Heart left ventricle (tissue), 16 donors: ENCODE measurements around the gene ADGRG2. TPM values are rescaled to one million over a fixed set of nuclear protein-coding genes. Genes with fewer than 3 reads are reported as not detected.

Source experiments
- ATAC-seq, 4 donors: fragments of 200-7000 bp; cut with Tn5 transposase; one replicate each; pipeline ENCODE4 v1.9.1; 2020 to 2022; ENCODE audit warnings: moderate library complexity in 4 of 4, mild to moderate bottlenecking in 3 of 4, moderate number of reproducible peaks in 1 of 4
- DNase-seq, 5 donors: peaks; one replicate each; pipeline ENCODE4 v3.0.0-alpha.2; 2020
- H3K27ac ChIP-seq, 12 donors: fragments of 200-600 bp; sonication (generic) in 4 of 12; one replicate each; pipeline versions ENCODE4 v1.5.0 to v1.8.0; 2016 to 2022; ENCODE audit warnings: mild to moderate bottlenecking in 2 of 12
- H3K27me3 ChIP-seq, 9 donors: fragments of 200-600 bp; sonication (generic) in 2 of 9; one replicate each; pipeline versions ENCODE4 v1.5.1 to v1.8.0; 2016 to 2022; ENCODE audit warnings: mild to moderate bottlenecking in 3 of 9
- H3K36me3 ChIP-seq, 9 donors: fragments of 200-600 bp; sonication (generic) in 2 of 9; one replicate each; pipeline versions ENCODE4 v1.5.0 to v1.8.0; 2018 to 2022; ENCODE audit warnings: mild to moderate bottlenecking in 2 of 9
- H3K4me1 ChIP-seq, 12 donors: fragments of 200-600 bp; sonication (generic) in 4 of 12; one replicate each; pipeline versions ENCODE4 v1.5.0 to v1.8.0; 2016 to 2022; ENCODE audit warnings: mild to moderate bottlenecking in 3 of 12
- H3K4me3 ChIP-seq, 12 donors: fragments of 200-600 bp; sonication (generic) in 4 of 12; one replicate each; pipeline versions ENCODE4 v1.5.0 to v1.8.0; 2017 to 2022; ENCODE audit warnings: mild to moderate bottlenecking in 9 of 12, moderate library complexity in 4 of 12
- H3K9me3 ChIP-seq, 12 donors: fragments of 200-600 bp; sonication (generic) in 4 of 12; one replicate each; pipeline versions ENCODE4 v1.5.0 to v1.8.0; 2016 to 2022; ENCODE audit warnings: mild to moderate bottlenecking in 1 of 12
- POLR2A ChIP-seq, 2 donors: fragments of 450-650 bp; IDR thresholded peaks; one replicate each; pipeline ENCODE4 v1.6.1; 2017; ENCODE audit warnings: antibody characterized with exemption in 2 of 2, mild to moderate bottlenecking in 2 of 2, moderate library complexity in 2 of 2
- WGBS, 4 donors: extraction: QIAGEN DNeasy Blood & Tissue Kit in 2 of 4; methylation state at CpG; one replicate each; pipeline versions ENCODE4 v1.1.5 to v1.1.7; 2013 to 2018; 5-methylcytosine and 5-hydroxymethylcytosine counted together
- intact Hi-C, 10 donors: fragments of 100-400 bp; cut with DNase I; formaldehyde crosslinking; loops; one replicate each; pipeline versions ENCODE4 v1.11.1 to v1.14.2; 2022
- long read RNA-seq, 3 donors: library from polyadenylated mRNA; unstranded; transcript quantifications; one replicate each; pipeline ENCODE4 v2.0.0, GENCODE V29; 2020 to 2021
- polyA plus RNA-seq, 2 donors: library from polyadenylated mRNA; stranded (reverse); fragments of 200-250 nt; gene quantifications; one replicate each; pipeline ENCODE4 v1.2.3, GENCODE V29; 2013
- total RNA-seq, 9 donors: library from RNA; depleted of rRNA in 2 of 9; stranded (reverse); fragments of >200 nt in 2 of 9; fragmentation: NEBNext Ultra II Directional in 3 of 9; extraction: Animal tissue kit (Norgen Biotek cat#: 25700) in 3 of 9; gene quantifications; one replicate each; pipeline versions ENCODE4 v1.1.0 to v1.2.4, GENCODE V29; 2016 to 2023
- TF ChIP-seq, protein P1 (sequence below), 12 donors: fragments of 200-600 bp; sonication (generic) in 4 of 12; IDR thresholded peaks; one replicate each; pipeline versions ENCODE4 v1.5.0 to v1.8.0; 2018 to 2022; ENCODE audit warnings: antibody characterized with exemption in 12 of 12, mild to moderate bottlenecking in 5 of 12
- donor health status: ischemic (EF 13 %, LVEDD 7.1; RV severe dilation, severe dysfunction).
- donor health status: healthy with polysubstance abuse.
- donor health status: DM: no; HTN: yes; CAD: no.
- donor health status: DM: no; HTN: no; CAD: no.
- donor health status: ischemic (EF 25% LVEDD 6.9; RV normal size, moderate dysfunction).
- donor health status: ischemic (EF 25% LVEDD 5.7; RV mildly dilated, moderate dysfunction).
- donor health status: healthy.
- donor health status: DM: yes; HTN: yes; CAD: no.
- donor health status: ischemic (EF 35%, LVEDD 5.7; RV mildly dilated, moderate dysfunction).
- donor health status: nonischemic (EF 11% LVEDD 7.7; RV severe dilation, severe dysfunction).
- donor health status: DM: yes; HTN: yes; CAD: no.
- donor health status: PGD.
- donor health status: ischemic (EF 29% LVEDD 5.4; RV normal size, mild dysfunction).
- donor health status: nonischemic (EF 23%, LVEDD 6.1; RV moderate dilation, normal function).

ADGRG2 gene, protein sequence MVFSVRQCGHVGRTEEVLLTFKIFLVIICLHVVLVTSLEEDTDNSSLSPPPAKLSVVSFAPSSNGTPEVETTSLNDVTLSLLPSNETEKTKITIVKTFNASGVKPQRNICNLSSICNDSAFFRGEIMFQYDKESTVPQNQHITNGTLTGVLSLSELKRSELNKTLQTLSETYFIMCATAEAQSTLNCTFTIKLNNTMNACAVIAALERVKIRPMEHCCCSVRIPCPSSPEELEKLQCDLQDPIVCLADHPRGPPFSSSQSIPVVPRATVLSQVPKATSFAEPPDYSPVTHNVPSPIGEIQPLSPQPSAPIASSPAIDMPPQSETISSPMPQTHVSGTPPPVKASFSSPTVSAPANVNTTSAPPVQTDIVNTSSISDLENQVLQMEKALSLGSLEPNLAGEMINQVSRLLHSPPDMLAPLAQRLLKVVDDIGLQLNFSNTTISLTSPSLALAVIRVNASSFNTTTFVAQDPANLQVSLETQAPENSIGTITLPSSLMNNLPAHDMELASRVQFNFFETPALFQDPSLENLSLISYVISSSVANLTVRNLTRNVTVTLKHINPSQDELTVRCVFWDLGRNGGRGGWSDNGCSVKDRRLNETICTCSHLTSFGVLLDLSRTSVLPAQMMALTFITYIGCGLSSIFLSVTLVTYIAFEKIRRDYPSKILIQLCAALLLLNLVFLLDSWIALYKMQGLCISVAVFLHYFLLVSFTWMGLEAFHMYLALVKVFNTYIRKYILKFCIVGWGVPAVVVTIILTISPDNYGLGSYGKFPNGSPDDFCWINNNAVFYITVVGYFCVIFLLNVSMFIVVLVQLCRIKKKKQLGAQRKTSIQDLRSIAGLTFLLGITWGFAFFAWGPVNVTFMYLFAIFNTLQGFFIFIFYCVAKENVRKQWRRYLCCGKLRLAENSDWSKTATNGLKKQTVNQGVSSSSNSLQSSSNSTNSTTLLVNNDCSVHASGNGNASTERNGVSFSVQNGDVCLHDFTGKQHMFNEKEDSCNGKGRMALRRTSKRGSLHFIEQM
- 1 to 10 TPM in 1 of 9 donors, under 1 TPM in 7, not detected in 1; 0.19 to 1.2 (median 0.24) TPM for total RNA-seq
- under 1 TPM; 0.15 to 0.58 TPM for polyA plus RNA-seq
- long read RNA-seq, donor 1: 0 reads
- long read RNA-seq, donor 2: 0 reads
- long read RNA-seq, donor 3: 0 reads

DNA sequence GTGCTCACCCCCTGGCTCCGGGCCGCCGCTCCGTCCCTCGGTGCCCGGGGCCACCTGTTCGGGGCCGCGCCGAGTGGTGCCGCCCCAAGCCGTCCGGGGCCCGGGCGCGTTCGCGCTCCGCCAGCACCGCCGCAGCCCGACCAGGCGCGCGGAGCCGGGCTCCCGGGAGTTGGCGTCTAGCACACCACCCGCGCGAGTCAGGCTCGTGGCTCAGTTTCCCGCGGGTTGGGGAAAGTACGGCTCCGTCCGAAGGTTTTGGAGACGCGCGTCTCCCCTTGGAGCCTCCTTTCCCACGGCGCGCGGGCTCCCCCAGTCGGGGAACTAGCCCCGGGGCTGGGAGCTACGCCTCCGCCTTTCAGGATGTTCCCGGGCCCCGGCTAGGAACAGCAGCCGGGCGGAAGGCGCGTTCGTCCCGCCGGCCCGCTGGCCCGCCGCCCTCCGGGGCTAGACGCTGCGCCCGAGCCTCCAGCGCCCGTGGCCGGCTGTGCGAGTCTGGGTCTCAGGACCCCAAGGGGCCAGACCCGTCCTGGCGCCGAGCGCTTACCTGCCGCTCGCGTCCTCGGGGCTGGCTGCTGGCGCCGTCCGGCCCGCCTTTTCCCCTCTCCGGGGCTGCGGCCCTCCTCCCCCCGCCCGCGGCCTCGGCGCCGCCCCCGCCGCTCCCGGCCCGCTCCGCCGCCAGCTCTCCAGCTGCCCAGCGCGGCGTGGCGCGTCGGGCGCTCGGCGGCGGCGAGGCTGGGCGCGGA, at the start of gene ADGRG2:
ADGRG2 (minus strand) TSS at position 571 of the 743 bp plus-strand sequence. CDS start 53,634 bp downstream, outside the sequence.
- Histone ChIP-seq H3K4me1 (peaks cover 0 to 10% (median 0%) of the 10 kb centered on the region in 12 donors), H3K27ac (no peak within 1 kb of the TSS), H3K4me3 (peak within 1 kb of the TSS; percentile 26 to 57 (median 49)), H3K36me3 (no peaks in the 10 kb centered on the region), H3K9me3 (no peaks in the 10 kb centered on the region), H3K27me3 (peaks cover 0 to 67% (median 0%) of the 10 kb centered on the region in 9 donors)
- intact Hi-C loops: no loop called here
- peak; percentile 7 to 57 (median 39) for DNase-seq
- WGBS, 4 donors: 1 to 20% (median 4%) methylated on average over 43 to 107 of the region's 107 CpGs
- peak; percentile 15 to 78 (median 64) for ATAC-seq
- TF ChIP-seq, protein P1, sequence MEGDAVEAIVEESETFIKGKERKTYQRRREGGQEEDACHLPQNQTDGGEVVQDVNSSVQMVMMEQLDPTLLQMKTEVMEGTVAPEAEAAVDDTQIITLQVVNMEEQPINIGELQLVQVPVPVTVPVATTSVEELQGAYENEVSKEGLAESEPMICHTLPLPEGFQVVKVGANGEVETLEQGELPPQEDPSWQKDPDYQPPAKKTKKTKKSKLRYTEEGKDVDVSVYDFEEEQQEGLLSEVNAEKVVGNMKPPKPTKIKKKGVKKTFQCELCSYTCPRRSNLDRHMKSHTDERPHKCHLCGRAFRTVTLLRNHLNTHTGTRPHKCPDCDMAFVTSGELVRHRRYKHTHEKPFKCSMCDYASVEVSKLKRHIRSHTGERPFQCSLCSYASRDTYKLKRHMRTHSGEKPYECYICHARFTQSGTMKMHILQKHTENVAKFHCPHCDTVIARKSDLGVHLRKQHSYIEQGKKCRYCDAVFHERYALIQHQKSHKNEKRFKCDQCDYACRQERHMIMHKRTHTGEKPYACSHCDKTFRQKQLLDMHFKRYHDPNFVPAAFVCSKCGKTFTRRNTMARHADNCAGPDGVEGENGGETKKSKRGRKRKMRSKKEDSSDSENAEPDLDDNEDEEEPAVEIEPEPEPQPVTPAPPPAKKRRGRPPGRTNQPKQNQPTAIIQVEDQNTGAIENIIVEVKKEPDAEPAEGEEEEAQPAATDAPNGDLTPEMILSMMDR (IDR thresholded peaks at IDR 0.05): peak in 3 of 12 donors; percentile 25 to 34 (median 30)
- TF ChIP-seq POLR2A (IDR thresholded peaks at IDR 0.05): no peak

DNA sequence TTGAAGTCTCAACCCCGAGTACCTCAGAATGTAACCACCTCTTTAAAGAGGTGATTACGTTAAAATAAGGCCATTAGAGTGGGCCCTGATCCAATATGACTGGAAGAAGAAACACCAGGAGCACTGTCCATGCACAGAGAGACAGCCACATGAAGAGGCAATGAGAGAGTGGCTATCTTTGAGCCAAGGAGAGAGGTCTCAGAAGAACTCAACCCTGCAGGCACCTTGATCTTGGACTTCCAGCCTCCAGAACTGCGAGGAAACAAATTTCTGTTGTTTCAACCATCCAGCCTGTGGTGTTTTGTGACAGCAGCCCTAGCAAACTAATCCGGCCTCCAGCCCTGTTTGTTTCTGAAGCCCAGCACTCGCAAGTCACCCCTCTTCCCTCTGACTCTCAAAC, 46.3 kb upstream of the ADGRG2 start:
- Histone ChIP-seq H3K4me3 (no peak overlapping the region), H3K4me1 (no peaks in the 10 kb centered on the region), H3K36me3 (no peaks in the 10 kb centered on the region), H3K27ac (no peak overlapping the region), H3K27me3 (no peaks in the 10 kb centered on the region), H3K9me3 (peaks cover 0 to 7% (median 0%) of the 10 kb centered on the region in 12 donors)
- WGBS, 4 donors: 69 to 91% (median 83%) methylated on average over 5 of the region's 5 CpGs
- TF ChIP-seq, protein P1 (IDR thresholded peaks at IDR 0.05): no peak
- TF ChIP-seq POLR2A (IDR thresholded peaks at IDR 0.05): no peak
- intact Hi-C loops: no loop called here
- ATAC-seq (no peak), DNase-seq (no peak)

DNA sequence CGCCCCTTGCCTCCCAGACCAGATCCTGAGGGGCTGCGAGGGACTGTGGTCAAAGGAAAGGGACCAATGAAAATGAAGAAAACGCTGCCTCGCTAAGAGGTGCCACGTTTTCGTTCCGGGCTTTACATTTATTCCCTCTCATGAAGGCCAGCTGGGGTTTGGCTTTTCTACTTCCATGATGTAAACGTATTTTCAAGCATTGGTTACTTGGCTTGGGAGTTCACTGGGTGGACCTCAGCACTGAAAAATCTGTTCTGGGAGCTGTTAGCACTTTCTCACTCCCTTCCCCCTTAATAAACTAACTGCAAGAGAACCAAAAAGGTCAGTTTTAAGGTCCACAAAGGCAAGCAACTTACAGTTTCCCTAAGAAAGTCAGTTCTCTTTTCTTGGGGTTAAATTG, 40.6 kb upstream of the ADGRG2 start:
- 66 to 85% (median 81%) methylated on average over 8 of the region's 8 CpGs for WGBS, 4 donors
- Histone ChIP-seq H3K4me1 (no peaks in the 10 kb centered on the region), H3K9me3 (no peaks in the 10 kb centered on the region), H3K27ac (no peak overlapping the region), H3K27me3 (no peaks in the 10 kb centered on the region), H3K4me3 (no peak overlapping the region), H3K36me3 (no peaks in the 10 kb centered on the region)
- no peak for ATAC-seq
- intact Hi-C loops: no loop called here
- TF ChIP-seq POLR2A (IDR thresholded peaks at IDR 0.05): no peak
- TF ChIP-seq, protein P1 (IDR thresholded peaks at IDR 0.05): no peak
- DNase-seq: no peak
